ENCODE data around the gene MAPK4. TPM values are rescaled to one million over a fixed set of nuclear protein-coding genes. Genes with fewer than 3 reads are reported as not detected.

The MAPK4 gene
- total RNA-seq, 1 donor = not detected

DNA sequence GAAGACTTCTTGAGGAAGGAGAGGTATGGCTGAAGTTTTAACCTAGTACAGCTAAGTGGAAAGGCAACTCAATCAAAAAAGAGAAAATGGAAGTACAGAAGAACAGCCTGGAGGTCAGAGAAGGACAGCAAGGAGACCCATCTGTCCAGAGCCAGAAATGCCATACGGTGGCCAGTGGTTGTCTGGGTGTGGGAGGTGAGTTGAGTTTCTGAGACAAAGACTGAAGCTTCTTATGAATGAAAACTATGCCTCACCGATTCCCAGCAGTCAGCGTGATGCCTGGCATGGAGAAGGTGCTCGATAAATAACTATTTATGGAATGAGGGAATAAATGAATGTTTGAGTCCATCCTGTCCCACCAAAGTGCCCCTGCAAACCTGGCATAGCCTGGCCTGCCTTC, 161.1 kb downstream of the MAPK4 start:
- DNase-seq (ENCODE audit: insufficient read length, low spot score, missing footprints) = no peak
- no peaks in the 10 kb centered on the region for H3K27me3 ChIP-seq (ENCODE audit: insufficient read depth, low read length)
- H4K20me1 ChIP-seq (ENCODE audit: insufficient read depth, low read length) = no peaks in the 10 kb centered on the region
- H3K27ac ChIP-seq (ENCODE audit: low read depth, low read length) = no peak overlapping the region
- H3K4me3 ChIP-seq (ENCODE audit: insufficient read depth, low read length) = no peak overlapping the region
- no peak overlapping the region for H2AFZ ChIP-seq (ENCODE audit: low read length)
- no peaks in the 10 kb centered on the region for H3K9me3 ChIP-seq (ENCODE audit: low read depth, low read length)
- H3K4me2 ChIP-seq (ENCODE audit: insufficient read depth, low read length) = no peak overlapping the region
- H3K36me3 ChIP-seq (ENCODE audit: insufficient read depth, low read length) = no peaks in the 10 kb centered on the region
- H3K4me1 ChIP-seq (ENCODE audit: insufficient read depth, low read length) = no peaks in the 10 kb centered on the region
- no peak for TF ChIP-seq CTCF (IDR thresholded peaks at IDR 0.05; ENCODE audit: extremely low read depth, low read depth, low read length)
- H3K79me2 ChIP-seq (ENCODE audit: insufficient read depth, low read length) = no peaks in the 10 kb centered on the region

DNA sequence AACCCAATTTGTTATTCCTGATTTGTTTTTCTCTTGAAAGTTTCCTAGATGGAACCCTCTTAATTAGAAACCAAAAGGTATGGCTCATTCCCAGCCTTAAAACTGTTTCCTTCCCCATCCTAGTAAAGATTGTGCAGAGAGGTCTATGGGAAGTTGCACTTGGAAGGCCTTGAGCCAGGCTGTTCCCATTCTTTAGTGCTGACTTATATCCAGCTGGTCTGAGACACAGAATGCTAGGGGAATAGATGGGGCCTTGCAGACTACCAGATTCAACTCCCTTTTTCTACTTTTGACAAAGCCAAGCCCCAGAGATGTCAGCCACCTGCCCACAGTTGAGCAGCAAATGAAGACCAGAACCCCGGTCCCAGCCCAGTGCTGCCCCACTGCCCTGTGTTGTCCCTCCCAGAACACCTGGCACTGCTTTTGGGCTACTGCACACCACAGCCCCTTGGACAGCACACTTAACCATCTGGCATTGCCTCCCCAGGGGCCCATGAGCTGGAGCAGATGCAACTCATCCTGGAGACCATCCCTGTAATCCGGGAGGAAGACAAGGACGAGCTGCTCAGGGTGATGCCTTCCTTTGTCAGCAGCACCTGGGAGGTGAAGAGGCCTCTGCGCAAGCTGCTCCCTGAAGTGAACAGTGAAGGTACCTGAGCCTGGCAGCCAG, 161.7 kb downstream of the MAPK4 start:
- no peaks in the 10 kb centered on the region for H3K27me3 ChIP-seq (ENCODE audit: insufficient read depth, low read length)
- no peaks in the 10 kb centered on the region for H3K79me2 ChIP-seq (ENCODE audit: insufficient read depth, low read length)
- no peak overlapping the region for H3K4me3 ChIP-seq (ENCODE audit: insufficient read depth, low read length)
- no peaks in the 10 kb centered on the region for H3K9me3 ChIP-seq (ENCODE audit: low read depth, low read length)
- no peak for TF ChIP-seq CTCF (IDR thresholded peaks at IDR 0.05; ENCODE audit: extremely low read depth, low read depth, low read length)
- H3K4me1 ChIP-seq (ENCODE audit: insufficient read depth, low read length) = no peaks in the 10 kb centered on the region
- no peak overlapping the region for H3K4me2 ChIP-seq (ENCODE audit: insufficient read depth, low read length)
- no peak for DNase-seq (ENCODE audit: insufficient read length, low spot score, missing footprints)
- H3K36me3 ChIP-seq (ENCODE audit: insufficient read depth, low read length) = no peaks in the 10 kb centered on the region
- no peak overlapping the region for H3K27ac ChIP-seq (ENCODE audit: low read depth, low read length)
- no peak overlapping the region for H2AFZ ChIP-seq (ENCODE audit: low read length)
- H4K20me1 ChIP-seq (ENCODE audit: insufficient read depth, low read length) = no peaks in the 10 kb centered on the region

DNA sequence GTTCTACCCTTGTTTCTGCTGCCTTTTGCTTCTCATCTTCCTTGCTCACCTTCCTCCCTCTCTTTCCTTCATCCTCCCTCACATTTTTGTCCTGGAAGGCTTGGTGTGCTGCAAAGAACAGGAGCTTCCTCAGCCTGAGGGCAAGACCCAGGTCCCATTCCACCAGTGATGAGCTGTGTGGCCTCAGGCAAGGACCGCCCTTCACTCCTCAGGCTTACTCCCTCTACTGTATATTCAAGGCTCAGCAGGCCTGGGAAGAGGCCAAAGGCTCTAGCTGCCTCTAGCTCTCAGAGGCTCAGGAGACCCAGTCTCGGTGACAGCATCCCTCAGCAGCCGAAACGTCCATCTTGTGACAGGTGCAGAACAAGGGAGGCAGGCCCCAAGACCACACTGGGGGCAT, 162.4 kb downstream of the MAPK4 start:
- DNase-seq (ENCODE audit: insufficient read length, low spot score, missing footprints) = no peak
- no peaks in the 10 kb centered on the region for H3K79me2 ChIP-seq (ENCODE audit: insufficient read depth, low read length)
- TF ChIP-seq CTCF (IDR thresholded peaks at IDR 0.05; ENCODE audit: extremely low read depth, low read depth, low read length) = no peak
- no peaks in the 10 kb centered on the region for H3K27me3 ChIP-seq (ENCODE audit: insufficient read depth, low read length)
- H3K4me1 ChIP-seq (ENCODE audit: insufficient read depth, low read length) = no peaks in the 10 kb centered on the region
- H2AFZ ChIP-seq (ENCODE audit: low read length) = no peak overlapping the region
- H3K9me3 ChIP-seq (ENCODE audit: low read depth, low read length) = no peaks in the 10 kb centered on the region
- H4K20me1 ChIP-seq (ENCODE audit: insufficient read depth, low read length) = no peaks in the 10 kb centered on the region
- H3K27ac ChIP-seq (ENCODE audit: low read depth, low read length) = no peak overlapping the region
- no peak overlapping the region for H3K4me3 ChIP-seq (ENCODE audit: insufficient read depth, low read length)
- H3K36me3 ChIP-seq (ENCODE audit: insufficient read depth, low read length) = no peaks in the 10 kb centered on the region
- H3K4me2 ChIP-seq (ENCODE audit: insufficient read depth, low read length) = no peak overlapping the region

GRCh38 chr18:50724751-50725151, 164.9 kb downstream of the MAPK4 start:
- no peaks in the 10 kb centered on the region for H3K9me3 ChIP-seq (ENCODE audit: low read depth, low read length)
- no peak overlapping the region for H3K27ac ChIP-seq (ENCODE audit: low read depth, low read length)
- no peak overlapping the region for H3K4me3 ChIP-seq (ENCODE audit: insufficient read depth, low read length)
- H3K79me2 ChIP-seq (ENCODE audit: insufficient read depth, low read length) = no peaks in the 10 kb centered on the region
- no peaks in the 10 kb centered on the region for H3K4me1 ChIP-seq (ENCODE audit: insufficient read depth, low read length)
- H3K27me3 ChIP-seq (ENCODE audit: insufficient read depth, low read length) = no peaks in the 10 kb centered on the region
- H2AFZ ChIP-seq (ENCODE audit: low read length) = no peak overlapping the region
- no peaks in the 10 kb centered on the region for H3K36me3 ChIP-seq (ENCODE audit: insufficient read depth, low read length)
- no peaks in the 10 kb centered on the region for H4K20me1 ChIP-seq (ENCODE audit: insufficient read depth, low read length)
- H3K4me2 ChIP-seq (ENCODE audit: insufficient read depth, low read length) = no peak overlapping the region
- DNase-seq (ENCODE audit: insufficient read length, low spot score, missing footprints) = no peak
- TF ChIP-seq CTCF (IDR thresholded peaks at IDR 0.05; ENCODE audit: extremely low read depth, low read depth, low read length) = no peak

All from osteoblast (primary cell).